Measurements from ENCODE around the gene PXDN.

The PXDN gene

GRCh38 chr2:1675633-1676032, 68.7 kb downstream of the PXDN start:
- no peak overlapping the region for H3K27ac ChIP-seq (ENCODE audit: insufficient read depth, low read length, poor library complexity, severe bottlenecking)
- H3K36me3 ChIP-seq (ENCODE audit: control insufficient read depth, insufficient read depth, low read length) = no peaks in the 10 kb centered on the region

GRCh38 chr2:1674766-1675397, 69.4 kb downstream of the PXDN start:
- no peak for DNase-seq
- H3K4me3 ChIP-seq (ENCODE audit: insufficient read depth, low read depth, low read length, poor library complexity, severe bottlenecking) = no peak overlapping the region
- no peaks in the 10 kb centered on the region for H3K9me3 ChIP-seq (ENCODE audit: control insufficient read depth, low read length)
- H3K27ac ChIP-seq (ENCODE audit: insufficient read depth, low read length, poor library complexity, severe bottlenecking) = no peak overlapping the region
- H3K27me3 ChIP-seq (replicated peaks; ENCODE audit: control insufficient read depth, insufficient read depth, low read length, poor library complexity, severe bottlenecking) = no peaks in the 10 kb centered on the region
- no peaks in the 10 kb centered on the region for H3K36me3 ChIP-seq (ENCODE audit: control insufficient read depth, insufficient read depth, low read length)
- H3K4me1 ChIP-seq (ENCODE audit: control insufficient read depth, insufficient read depth, low read length, poor library complexity, severe bottlenecking) = no peaks in the 10 kb centered on the region

More at GRCh38 chr2:1675633-1676032, 68.7 kb downstream of the PXDN start:
- no peaks in the 10 kb centered on the region for H3K9me3 ChIP-seq (ENCODE audit: control insufficient read depth, low read length)
- DNase-seq = no peak
- H3K4me3 ChIP-seq (ENCODE audit: insufficient read depth, low read depth, low read length, poor library complexity, severe bottlenecking) = no peak overlapping the region
- H3K4me1 ChIP-seq (ENCODE audit: control insufficient read depth, insufficient read depth, low read length, poor library complexity, severe bottlenecking) = no peaks in the 10 kb centered on the region
- H3K27me3 ChIP-seq (replicated peaks; ENCODE audit: control insufficient read depth, insufficient read depth, low read length, poor library complexity, severe bottlenecking) = no peaks in the 10 kb centered on the region

GRCh38 chr2:1674276-1674675, 70.0 kb downstream of the PXDN start:
- Histone ChIP-seq H3K4me1 (ENCODE audit: control insufficient read depth, insufficient read depth, low read length, poor library complexity, severe bottlenecking) (no peaks in the 10 kb centered on the region), H3K27me3 (replicated peaks; ENCODE audit: control insufficient read depth, insufficient read depth, low read length, poor library complexity, severe bottlenecking) (no peaks in the 10 kb centered on the region), H3K27ac (ENCODE audit: insufficient read depth, low read length, poor library complexity, severe bottlenecking) (no peak overlapping the region), H3K4me3 (ENCODE audit: insufficient read depth, low read depth, low read length, poor library complexity, severe bottlenecking) (no peak overlapping the region), H3K9me3 (ENCODE audit: control insufficient read depth, low read length) (no peaks in the 10 kb centered on the region), H3K36me3 (ENCODE audit: control insufficient read depth, insufficient read depth, low read length) (no peaks in the 10 kb centered on the region)
- no peak for DNase-seq

- no peak for DNase-seq
- H3K9me3 ChIP-seq (ENCODE audit: control insufficient read depth, low read length) = no peaks in the 10 kb centered on the region
- no peaks in the 10 kb centered on the region for H3K36me3 ChIP-seq (ENCODE audit: control insufficient read depth, insufficient read depth, low read length)
- no peaks in the 10 kb centered on the region for H3K27me3 ChIP-seq (replicated peaks; ENCODE audit: control insufficient read depth, insufficient read depth, low read length, poor library complexity, severe bottlenecking)
- no peak overlapping the region for H3K4me3 ChIP-seq (ENCODE audit: insufficient read depth, low read depth, low read length, poor library complexity, severe bottlenecking)
- no peaks in the 10 kb centered on the region for H3K4me1 ChIP-seq (ENCODE audit: control insufficient read depth, insufficient read depth, low read length, poor library complexity, severe bottlenecking)
- H3K27ac ChIP-seq (ENCODE audit: insufficient read depth, low read length, poor library complexity, severe bottlenecking) = no peak overlapping the region
Observed at GRCh38 chr2:1673160-1673944, 71.0 kb downstream of the PXDN start.

- no peak for DNase-seq
- no peaks in the 10 kb centered on the region for H3K27me3 ChIP-seq (replicated peaks; ENCODE audit: control insufficient read depth, insufficient read depth, low read length, poor library complexity, severe bottlenecking)
- no peaks in the 10 kb centered on the region for H3K9me3 ChIP-seq (ENCODE audit: control insufficient read depth, low read length)
- no peaks in the 10 kb centered on the region for H3K4me1 ChIP-seq (ENCODE audit: control insufficient read depth, insufficient read depth, low read length, poor library complexity, severe bottlenecking)
- no peaks in the 10 kb centered on the region for H3K36me3 ChIP-seq (ENCODE audit: control insufficient read depth, insufficient read depth, low read length)
- no peak overlapping the region for H3K4me3 ChIP-seq (ENCODE audit: insufficient read depth, low read depth, low read length, poor library complexity, severe bottlenecking)
- H3K27ac ChIP-seq (ENCODE audit: insufficient read depth, low read length, poor library complexity, severe bottlenecking) = no peak overlapping the region
Observed at GRCh38 chr2:1672738-1673137, 71.6 kb downstream of the PXDN start.

- no peaks in the 10 kb centered on the region for H3K9me3 ChIP-seq (ENCODE audit: control insufficient read depth, low read length)
- H3K4me3 ChIP-seq (ENCODE audit: insufficient read depth, low read depth, low read length, poor library complexity, severe bottlenecking) = no peak overlapping the region
- H3K4me1 ChIP-seq (ENCODE audit: control insufficient read depth, insufficient read depth, low read length, poor library complexity, severe bottlenecking) = no peaks in the 10 kb centered on the region
- no peaks in the 10 kb centered on the region for H3K36me3 ChIP-seq (ENCODE audit: control insufficient read depth, insufficient read depth, low read length)
- no peak for DNase-seq
- no peaks in the 10 kb centered on the region for H3K27me3 ChIP-seq (replicated peaks; ENCODE audit: control insufficient read depth, insufficient read depth, low read length, poor library complexity, severe bottlenecking)
- no peak overlapping the region for H3K27ac ChIP-seq (ENCODE audit: insufficient read depth, low read length, poor library complexity, severe bottlenecking)
Observed at GRCh38 chr2:1671916-1672315, 72.4 kb downstream of the PXDN start.

- Histone ChIP-seq H3K27me3 (replicated peaks; ENCODE audit: control insufficient read depth, insufficient read depth, low read length, poor library complexity, severe bottlenecking) (no peaks in the 10 kb centered on the region), H3K36me3 (ENCODE audit: control insufficient read depth, insufficient read depth, low read length) (no peaks in the 10 kb centered on the region), H3K27ac (ENCODE audit: insufficient read depth, low read length, poor library complexity, severe bottlenecking) (no peak overlapping the region), H3K4me1 (ENCODE audit: control insufficient read depth, insufficient read depth, low read length, poor library complexity, severe bottlenecking) (no peaks in the 10 kb centered on the region), H3K9me3 (ENCODE audit: control insufficient read depth, low read length) (no peaks in the 10 kb centered on the region), H3K4me3 (ENCODE audit: insufficient read depth, low read depth, low read length, poor library complexity, severe bottlenecking) (no peak overlapping the region)
- DNase-seq = no peak
Observed at GRCh38 chr2:1670636-1671035, 73.7 kb downstream of the PXDN start.

GRCh38 chr2:1665761-1666505, 78.4 kb downstream of the PXDN start:
- H3K9me3 ChIP-seq (ENCODE audit: control insufficient read depth, low read length) = no peaks in the 10 kb centered on the region
- H3K36me3 ChIP-seq (ENCODE audit: control insufficient read depth, insufficient read depth, low read length) = no peaks in the 10 kb centered on the region
- no peak for DNase-seq
- H3K4me3 ChIP-seq (ENCODE audit: insufficient read depth, low read depth, low read length, poor library complexity, severe bottlenecking) = no peak overlapping the region
- H3K27me3 ChIP-seq (replicated peaks; ENCODE audit: control insufficient read depth, insufficient read depth, low read length, poor library complexity, severe bottlenecking) = no peaks in the 10 kb centered on the region
- H3K27ac ChIP-seq (ENCODE audit: insufficient read depth, low read length, poor library complexity, severe bottlenecking) = no peak overlapping the region
- no peaks in the 10 kb centered on the region for H3K4me1 ChIP-seq (ENCODE audit: control insufficient read depth, insufficient read depth, low read length, poor library complexity, severe bottlenecking)

GRCh38 chr2:1664698-1665097, 79.6 kb downstream of the PXDN start:
- no peak overlapping the region for H3K27ac ChIP-seq (ENCODE audit: insufficient read depth, low read length, poor library complexity, severe bottlenecking)
- no peaks in the 10 kb centered on the region for H3K9me3 ChIP-seq (ENCODE audit: control insufficient read depth, low read length)
- no peaks in the 10 kb centered on the region for H3K4me1 ChIP-seq (ENCODE audit: control insufficient read depth, insufficient read depth, low read length, poor library complexity, severe bottlenecking)
- no peak overlapping the region for H3K4me3 ChIP-seq (ENCODE audit: insufficient read depth, low read depth, low read length, poor library complexity, severe bottlenecking)
- H3K36me3 ChIP-seq (ENCODE audit: control insufficient read depth, insufficient read depth, low read length) = no peaks in the 10 kb centered on the region
- no peaks in the 10 kb centered on the region for H3K27me3 ChIP-seq (replicated peaks; ENCODE audit: control insufficient read depth, insufficient read depth, low read length, poor library complexity, severe bottlenecking)
- no peak for DNase-seq

GRCh38 chr2:1664076-1664605, 80.2 kb downstream of the PXDN start:
- H3K27ac ChIP-seq (ENCODE audit: insufficient read depth, low read length, poor library complexity, severe bottlenecking) = no peak overlapping the region
- H3K9me3 ChIP-seq (ENCODE audit: control insufficient read depth, low read length) = no peaks in the 10 kb centered on the region
- H3K36me3 ChIP-seq (ENCODE audit: control insufficient read depth, insufficient read depth, low read length) = no peaks in the 10 kb centered on the region
- H3K4me3 ChIP-seq (ENCODE audit: insufficient read depth, low read depth, low read length, poor library complexity, severe bottlenecking) = no peak overlapping the region
- no peaks in the 10 kb centered on the region for H3K4me1 ChIP-seq (ENCODE audit: control insufficient read depth, insufficient read depth, low read length, poor library complexity, severe bottlenecking)
- no peak for DNase-seq
- no peaks in the 10 kb centered on the region for H3K27me3 ChIP-seq (replicated peaks; ENCODE audit: control insufficient read depth, insufficient read depth, low read length, poor library complexity, severe bottlenecking)

Measured in effector memory CD4-positive, alpha-beta T cell (primary cell).